A549 (cell line): Measurements from ENCODE around the gene AMIGO2. TPM values are rescaled to one million over a fixed set of nuclear protein-coding genes. Genes with fewer than 3 reads are reported as not detected.

ENCODE experiments used
- ATAC-seq, 2 experiments: fragments of 200-7000 bp in 1 of 2; fragments of >200 bp in 1 of 2; cut with Nextera tagmentation in 1 of 2; cut with Tn5 transposase in 1 of 2; 3 replicates each; pipeline versions ENCODE4 v1.8.0 to v1.9.1; 2018 to 2020; ENCODE audit warnings: mild to moderate bottlenecking in 1 of 2, moderate library complexity in 1 of 2
- CTCF ChIA-PET: fragments of 300-600 bp; sonication (Branson Sonifier 250); formaldehyde crosslinking; extraction: SDS; loops from one replicate; lab custom pipeline; 2021; ENCODE audit warnings: antibody characterized with exemption, inconsistent platforms; lab: Yijun Ruan, JAX
- POLR2A ChIA-PET: fragments of 350-600 bp; formaldehyde crosslinking; extraction: SDS; loops from one replicate; lab custom pipeline; 2021; ENCODE audit warnings: antibody characterized with exemption, inconsistent platforms; lab: Yijun Ruan, JAX
- DNase-seq, 2 experiments: peaks; one replicate each; pipeline versions ENCODE4 v3.0.0 to v3.0.0-alpha.2; 2011 to 2016; ENCODE audit warnings: low read depth in 1 of 2, low spot score in 1 of 2
- FAIRE-seq: peaks from 2 replicates; lab custom pipeline; 2011; peaks lifted over from hg19 to GRCh38; lab: Jason Lieb, UNC
- H3K27ac ChIP-seq, 2 experiments: fragments of >200 bp; sonication (Bioruptor Twin); formaldehyde crosslinking; 3 replicates each; pipeline ENCODE4 v1.5.1; 2016 to 2017
- H3K4me1 ChIP-seq: fragments of >200 bp; sonication (Bioruptor Twin); formaldehyde crosslinking; 3 replicates; pipeline ENCODE4 v1.6.1; 2016
- H3K4me2 ChIP-seq: fragments of >200 bp; sonication (Bioruptor Twin); formaldehyde crosslinking; 3 replicates; pipeline ENCODE4 v1.6.1; 2016
- H3K4me3 ChIP-seq: fragments of >200 bp; sonication (Bioruptor Twin); formaldehyde crosslinking; 3 replicates; pipeline ENCODE4 v1.5.1; 2016
- H3K9me3 ChIP-seq: fragments of >200 bp; sonication (Bioruptor Twin); formaldehyde crosslinking; 3 replicates; pipeline ENCODE4 v1.6.1; 2016
- CEBPB ChIP-seq, 2 experiments: fragments of >200 bp in 1 of 2; sonication (Bioruptor Twin) in 1 of 2; formaldehyde crosslinking in 1 of 2; IDR thresholded peaks; 2 replicates each; pipeline ENCODE4 v1.6.1; 2012 to 2016
- CHD4 ChIP-seq: fragments of 200-600 bp; sonication (generic); IDR thresholded peaks from 2 replicates; pipeline ENCODE4 v1.6.1; 2016; ENCODE audit warnings: antibody characterized with exemption, mild to moderate bottlenecking, borderline replicate concordance
- EHF ChIP-seq: fragments of 250-450 bp; sonication (Bioruptor Pico); IDR thresholded peaks from 2 replicates; pipeline ENCODE4 v1.5.0; 2020; ENCODE audit warnings: mild to moderate bottlenecking
- EHMT2 ChIP-seq: fragments of 200-600 bp; sonication (generic); IDR thresholded peaks from 2 replicates; pipeline ENCODE4 v1.6.1; 2016; ENCODE audit warnings: antibody characterized with exemption, low read depth, mild to moderate bottlenecking, moderate library complexity
- FOSB ChIP-seq: fragments of 250-450 bp; sonication (Bioruptor Pico); IDR thresholded peaks from 2 replicates; pipeline ENCODE4 v1.5.0; 2020; ENCODE audit warnings: mild to moderate bottlenecking, moderate library complexity
- GATA3 ChIP-seq: IDR thresholded peaks from 2 replicates; pipeline ENCODE4 v1.6.1; 2012; ENCODE audit warnings: borderline replicate concordance
- HDAC2 ChIP-seq: fragments of 200-600 bp; sonication (generic); IDR thresholded peaks from 2 replicates; pipeline ENCODE4 v1.6.1; 2016
- HEYL ChIP-seq: fragments of 250-450 bp; sonication (Bioruptor Pico); IDR thresholded peaks from 2 replicates; pipeline ENCODE4 v1.8.0; 2021; ENCODE audit warnings: mild to moderate bottlenecking, moderate library complexity
- HOXB13 ChIP-seq: fragments of 250-450 bp; sonication (Bioruptor Pico); IDR thresholded peaks from 2 replicates; pipeline ENCODE4 v1.5.0; 2020; ENCODE audit warnings: low read depth, mild to moderate bottlenecking, moderate library complexity
- HOXB5 ChIP-seq: fragments of 250-450 bp; sonication (Bioruptor Pico); IDR thresholded peaks from 2 replicates; pipeline ENCODE4 v1.5.0; 2020; ENCODE audit warnings: mild to moderate bottlenecking, moderate library complexity
- JUNB ChIP-seq: fragments of >200 bp; sonication (Bioruptor Twin); formaldehyde crosslinking; IDR thresholded peaks from 2 replicates; pipeline ENCODE4 v1.6.1; 2016
- KDM5A ChIP-seq: fragments of 200-600 bp; sonication (generic); IDR thresholded peaks from 2 replicates; pipeline ENCODE4 v1.6.1; 2016; ENCODE audit warnings: antibody characterized with exemption, mild to moderate bottlenecking
- MAFK ChIP-seq: fragments of 450-650 bp; IDR thresholded peaks from 2 replicates; pipeline ENCODE4 v1.6.1; 2014; ENCODE audit not compliant: partially characterized antibody
- MAZ ChIP-seq: fragments of 150-350 bp; IDR thresholded peaks from 2 replicates; pipeline ENCODE4 v1.6.1; 2014; ENCODE audit warnings: antibody characterized with exemption, low read depth, low read length, borderline replicate concordance
- MYC ChIP-seq: IDR thresholded peaks from 2 replicates; pipeline ENCODE4 v1.6.1; 2012; ENCODE audit warnings: mild to moderate bottlenecking, inconsistent platforms, low read length, improper control_type of control experiment, borderline replicate concordance
- NFE2L2 ChIP-seq: fragments of 150-350 bp; conservative IDR thresholded peaks from 2 replicates; pipeline ENCODE4 v1.6.1; 2014; ENCODE audit warnings: low read length
- PHF8 ChIP-seq: fragments of 200-600 bp; sonication (generic); IDR thresholded peaks from 2 replicates; pipeline ENCODE4 v1.6.1; 2016; ENCODE audit warnings: low read depth, mild to moderate bottlenecking, antibody characterized with exemption, moderate library complexity, borderline replicate concordance
- POLR2A ChIP-seq: IDR thresholded peaks from 2 replicates; pipeline ENCODE4 v1.6.1; 2012; ENCODE audit warnings: mild to moderate bottlenecking, low read length
- RAD21 ChIP-seq, 2 experiments: fragments of >200 bp in 1 of 2; sonication (Bioruptor Twin) in 1 of 2; formaldehyde crosslinking in 1 of 2; IDR thresholded peaks in 1 of 2; conservative IDR thresholded peaks in 1 of 2; 2 replicates in 1 of 2; 3 replicates in 1 of 2; pipeline ENCODE4 v1.6.1; 2012 to 2018; ENCODE audit warnings: inconsistent platforms in 1 of 2
- RARB ChIP-seq: fragments of 250-450 bp; sonication (Bioruptor Pico); IDR thresholded peaks from 2 replicates; pipeline ENCODE4 v1.8.0; 2021; ENCODE audit warnings: mild to moderate bottlenecking, moderate library complexity
- RCOR1 ChIP-seq: fragments of 150-350 bp; IDR thresholded peaks from 2 replicates; pipeline ENCODE4 v1.6.1; 2014; ENCODE audit warnings: antibody characterized with exemption, low read length, low read depth
- RFX5 ChIP-seq: fragments of 450-650 bp; IDR thresholded peaks from 2 replicates; pipeline ENCODE4 v1.7.1; 2014; ENCODE audit warnings: antibody characterized with exemption, mild to moderate bottlenecking, moderate library complexity
- SMC3 ChIP-seq: fragments of >200 bp; sonication (Bioruptor Twin); formaldehyde crosslinking; IDR thresholded peaks from 3 replicates; pipeline ENCODE4 v1.6.1; 2018; ENCODE audit warnings: inconsistent platforms
- ZC3H11A ChIP-seq: fragments of 450-650 bp; IDR thresholded peaks from 2 replicates; pipeline ENCODE4 v1.6.1; 2014; ENCODE audit warnings: antibody characterized with exemption, mild to moderate bottlenecking
- ZNF302 ChIP-seq: fragments of 250-450 bp; sonication (Bioruptor Pico); IDR thresholded peaks from 2 replicates; pipeline ENCODE4 v1.9.0; 2021; ENCODE audit warnings: inconsistent platforms, mild to moderate bottlenecking, moderate library complexity
- WGBS: methylation state at CpG from one replicate; pipeline ENCODE4 v1.1.6; 2017; ENCODE audit errors: missing lambda C conversion rate; 5-methylcytosine and 5-hydroxymethylcytosine counted together
- polyA plus RNA-seq, 4 experiments: library from polyadenylated mRNA; depleted of rRNA in 3 of 4; stranded (reverse); fragments of >200 nt; fragmentation: RNase III in 1 of 4; extraction: RNeasy Plus Mini Kit Qiagen cat#74134 plus additional on column Dnase treatment in 1 of 4; gene quantifications; 2 replicates in 3 of 4; 3 replicates in 1 of 4; pipeline ENCODE4 v1.2.3, GENCODE V29; 2011 to 2017
- TF ChIP-seq, protein P1 (sequence below): fragments of 450-650 bp; IDR thresholded peaks from 2 replicates; pipeline ENCODE4 v1.6.1; 2014; ENCODE audit warnings: antibody characterized with exemption
- TF ChIP-seq, protein P2 (sequence below): fragments of >200 bp; sonication (Bioruptor Twin); formaldehyde crosslinking; IDR thresholded peaks from 3 replicates; pipeline ENCODE4 v1.6.1; 2016
- TF ChIP-seq, protein P3 (sequence below): fragments of >200 bp; sonication (Bioruptor Twin); formaldehyde crosslinking; IDR thresholded peaks from 2 replicates; pipeline ENCODE4 v1.6.1; 2016
- TF ChIP-seq, protein P4 (sequence below): fragments of 250-450 bp; sonication (Bioruptor Pico); IDR thresholded peaks from 2 replicates; pipeline ENCODE4 v1.5.0; 2021; ENCODE audit warnings: mild to moderate bottlenecking, moderate library complexity, borderline replicate concordance
- TF ChIP-seq, protein P5 (sequence below): fragments of 250-450 bp; sonication (Bioruptor Pico); IDR thresholded peaks from 2 replicates; pipeline ENCODE4 v1.5.0; 2020; ENCODE audit warnings: low read depth, mild to moderate bottlenecking, moderate library complexity
- TF ChIP-seq, protein P6 (sequence below): IDR thresholded peaks from 2 replicates; pipeline ENCODE4 v1.6.1; 2012
- TF ChIP-seq, protein P7 (sequence below): IDR thresholded peaks from 2 replicates; pipeline ENCODE4 v1.6.1; 2012; ENCODE audit warnings: low read depth, borderline replicate concordance
- TF ChIP-seq, protein P8 (sequence below): fragments of 150-350 bp; IDR thresholded peaks from 2 replicates; pipeline ENCODE4 v1.6.1; 2014; ENCODE audit warnings: low read depth, mild to moderate bottlenecking, low read length

Gene AMIGO2
- polyA plus RNA-seq, 2 of the 4 experiments (the other 2 are of a cell fraction): 288 to 636 TPM

DNA sequence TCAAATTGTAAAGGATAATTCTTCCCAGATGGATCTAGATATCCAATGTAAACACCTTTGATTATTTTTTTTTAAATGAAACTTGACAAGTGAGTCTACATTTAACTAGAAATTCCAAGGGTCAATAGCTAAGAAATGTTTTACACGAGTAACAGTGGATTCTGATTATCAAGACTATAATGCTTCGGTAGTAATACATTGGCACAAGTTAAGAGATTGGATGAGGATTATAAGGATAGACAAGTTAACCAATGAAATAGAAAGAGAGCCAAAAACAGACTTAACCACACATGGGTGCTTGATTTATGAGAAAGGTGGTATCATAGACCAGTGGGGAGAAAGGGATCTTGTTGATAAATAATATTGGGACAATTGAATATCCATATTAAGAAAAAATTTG, 40.7 kb downstream of the AMIGO2 start (continued):
- TF ChIP-seq EHF (CRISPR knock-in tag) (peak; percentile 76; the same call in 1 of the 2 replicates), SMC3 (no peak), MAFK (no peak), RARB (CRISPR knock-in tag) (peak; percentile 71; the same call in 1 of the 2 replicates), ZC3H11A (no peak)

DNA sequence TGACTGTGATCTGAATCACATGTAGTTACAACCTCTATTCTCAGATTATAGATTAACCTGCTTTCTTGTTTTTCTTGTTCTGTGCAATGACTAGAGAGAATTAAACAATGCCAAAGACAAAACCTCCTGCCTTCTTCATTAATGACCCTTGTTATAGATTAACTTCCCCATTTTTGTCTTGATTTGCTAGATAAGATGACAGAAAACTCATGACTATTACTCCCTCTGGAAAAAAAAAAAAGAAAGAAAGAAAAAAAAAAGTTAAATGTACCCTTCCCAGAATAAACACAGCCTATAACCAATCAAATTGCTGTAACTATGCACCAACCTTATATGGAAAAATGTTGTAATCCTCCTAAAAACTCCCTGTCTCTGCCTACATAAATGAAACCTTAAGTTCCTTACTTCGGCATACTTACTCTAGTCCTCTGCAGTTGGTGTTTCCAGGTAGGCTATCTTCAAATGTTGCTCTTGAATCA, 41.5 kb downstream of the AMIGO2 start:
- DNase-seq (peak; percentile 21 to 95), FAIRE-seq (peak; percentile 98), ATAC-seq (peak; percentile 75 to 84)
- POLR2A ChIA-PET: interaction anchor here (1.1 to 2.4 kb wide), 5 partner anchors 30 to 240 kb away, joined by 3 to 13 read pairs (median 4); partner anchors contain the start of genes AMIGO2 and PCED1B
- peaks cover 4% of the 10 kb centered on the region; the same call in 1 of the 3 replicates for H3K9me3 ChIP-seq
- H3K4me2 ChIP-seq: peak overlapping the region; percentile 83
- H3K4me1 ChIP-seq: peaks cover 56% of the 10 kb centered on the region
- CTCF ChIA-PET: interaction anchor here (1.6 kb wide), 1 partner anchor 359 kb away, joined by 3 read pairs; no protein-coding TSS in a partner anchor
- peak overlapping the region; percentile 74 to 93 for H3K27ac ChIP-seq
- WGBS: 4% methylated on average over 1 of the region's 1 CpG
- H3K4me3 ChIP-seq: peak overlapping the region; percentile 38
- no peak for TF ChIP-seq HOXB13 (CRISPR knock-in tag)
- peak; percentile 62 to 73 for TF ChIP-seq CEBPB (IDR thresholded peaks at IDR 0.05)
- TF ChIP-seq MAZ: no peak
- TF ChIP-seq HOXB5 (CRISPR knock-in tag): no peak
- no peak for TF ChIP-seq RCOR1
- TF ChIP-seq, protein P1, sequence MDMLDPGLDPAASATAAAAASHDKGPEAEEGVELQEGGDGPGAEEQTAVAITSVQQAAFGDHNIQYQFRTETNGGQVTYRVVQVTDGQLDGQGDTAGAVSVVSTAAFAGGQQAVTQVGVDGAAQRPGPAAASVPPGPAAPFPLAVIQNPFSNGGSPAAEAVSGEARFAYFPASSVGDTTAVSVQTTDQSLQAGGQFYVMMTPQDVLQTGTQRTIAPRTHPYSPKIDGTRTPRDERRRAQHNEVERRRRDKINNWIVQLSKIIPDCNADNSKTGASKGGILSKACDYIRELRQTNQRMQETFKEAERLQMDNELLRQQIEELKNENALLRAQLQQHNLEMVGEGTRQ: no peak
- TF ChIP-seq KDM5A: no peak
- TF ChIP-seq RAD21 (conservative IDR thresholded peaks at IDR 0.05 in 1 of 2, IDR thresholded peaks at IDR 0.05 in 1 of 2): peak in 1 of 2 experiments; percentile 49; a peak in 3 of 5 replicates
- TF ChIP-seq, protein P2, sequence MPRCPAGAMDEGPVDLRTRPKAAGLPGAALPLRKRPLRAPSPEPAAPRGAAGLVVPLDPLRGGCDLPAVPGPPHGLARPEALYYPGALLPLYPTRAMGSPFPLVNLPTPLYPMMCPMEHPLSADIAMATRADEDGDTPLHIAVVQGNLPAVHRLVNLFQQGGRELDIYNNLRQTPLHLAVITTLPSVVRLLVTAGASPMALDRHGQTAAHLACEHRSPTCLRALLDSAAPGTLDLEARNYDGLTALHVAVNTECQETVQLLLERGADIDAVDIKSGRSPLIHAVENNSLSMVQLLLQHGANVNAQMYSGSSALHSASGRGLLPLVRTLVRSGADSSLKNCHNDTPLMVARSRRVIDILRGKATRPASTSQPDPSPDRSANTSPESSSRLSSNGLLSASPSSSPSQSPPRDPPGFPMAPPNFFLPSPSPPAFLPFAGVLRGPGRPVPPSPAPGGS: peak; percentile 90
- TF ChIP-seq, protein P3, sequence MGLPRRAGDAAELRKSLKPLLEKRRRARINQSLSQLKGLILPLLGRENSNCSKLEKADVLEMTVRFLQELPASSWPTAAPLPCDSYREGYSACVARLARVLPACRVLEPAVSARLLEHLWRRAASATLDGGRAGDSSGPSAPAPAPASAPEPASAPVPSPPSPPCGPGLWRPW: no peak
- no peak for TF ChIP-seq EHMT2
- TF ChIP-seq, protein P4, sequence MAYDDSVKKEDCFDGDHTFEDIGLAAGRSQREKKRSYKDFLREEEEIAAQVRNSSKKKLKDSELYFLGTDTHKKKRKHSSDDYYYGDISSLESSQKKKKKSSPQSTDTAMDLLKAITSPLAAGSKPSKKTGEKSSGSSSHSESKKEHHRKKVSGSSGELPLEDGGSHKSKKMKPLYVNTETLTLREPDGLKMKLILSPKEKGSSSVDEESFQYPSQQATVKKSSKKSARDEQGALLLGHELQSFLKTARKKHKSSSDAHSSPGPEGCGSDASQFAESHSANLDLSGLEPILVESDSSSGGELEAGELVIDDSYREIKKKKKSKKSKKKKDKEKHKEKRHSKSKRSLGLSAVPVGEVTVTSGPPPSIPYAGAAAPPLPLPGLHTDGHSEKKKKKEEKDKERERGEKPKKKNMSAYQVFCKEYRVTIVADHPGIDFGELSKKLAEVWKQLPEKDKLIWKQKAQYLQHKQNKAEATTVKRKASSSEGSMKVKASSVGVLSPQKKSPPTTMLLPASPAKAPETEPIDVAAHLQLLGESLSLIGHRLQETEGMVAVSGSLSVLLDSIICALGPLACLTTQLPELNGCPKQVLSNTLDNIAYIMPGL (CRISPR knock-in tag): no peak
- peak; percentile 44 for TF ChIP-seq MAFK
- TF ChIP-seq PHF8: no peak
- no peak for TF ChIP-seq ZC3H11A
- TF ChIP-seq RFX5: peak; percentile 93
- no peak for TF ChIP-seq CHD4
- 0 out of 2 replicates have a peak, but pooled peaks have one; percentile 9 for TF ChIP-seq EHF (CRISPR knock-in tag)
- TF ChIP-seq NFE2L2: no peak
- TF ChIP-seq POLR2A: no peak
- TF ChIP-seq HDAC2: no peak
- TF ChIP-seq FOSB: no peak
- TF ChIP-seq, protein P5, sequence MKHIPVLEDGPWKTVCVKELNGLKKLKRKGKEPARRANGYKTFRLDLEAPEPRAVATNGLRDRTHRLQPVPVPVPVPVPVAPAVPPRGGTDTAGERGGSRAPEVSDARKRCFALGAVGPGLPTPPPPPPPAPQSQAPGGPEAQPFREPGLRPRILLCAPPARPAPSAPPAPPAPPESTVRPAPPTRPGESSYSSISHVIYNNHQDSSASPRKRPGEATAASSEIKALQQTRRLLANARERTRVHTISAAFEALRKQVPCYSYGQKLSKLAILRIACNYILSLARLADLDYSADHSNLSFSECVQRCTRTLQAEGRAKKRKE (CRISPR knock-in tag): no peak
- TF ChIP-seq, protein P6, sequence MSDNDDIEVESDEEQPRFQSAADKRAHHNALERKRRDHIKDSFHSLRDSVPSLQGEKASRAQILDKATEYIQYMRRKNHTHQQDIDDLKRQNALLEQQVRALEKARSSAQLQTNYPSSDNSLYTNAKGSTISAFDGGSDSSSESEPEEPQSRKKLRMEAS: peak; percentile 44; the same call in 1 of the 2 replicates
- no peak for TF ChIP-seq ZNF302 (CRISPR knock-in tag)
- peak; percentile 92 for TF ChIP-seq GATA3
- TF ChIP-seq, protein P7, sequence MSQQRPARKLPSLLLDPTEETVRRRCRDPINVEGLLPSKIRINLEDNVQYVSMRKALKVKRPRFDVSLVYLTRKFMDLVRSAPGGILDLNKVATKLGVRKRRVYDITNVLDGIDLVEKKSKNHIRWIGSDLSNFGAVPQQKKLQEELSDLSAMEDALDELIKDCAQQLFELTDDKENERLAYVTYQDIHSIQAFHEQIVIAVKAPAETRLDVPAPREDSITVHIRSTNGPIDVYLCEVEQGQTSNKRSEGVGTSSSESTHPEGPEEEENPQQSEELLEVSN: no peak
- no peak for TF ChIP-seq SMC3
- no peak for TF ChIP-seq MYC
- TF ChIP-seq, protein P8, sequence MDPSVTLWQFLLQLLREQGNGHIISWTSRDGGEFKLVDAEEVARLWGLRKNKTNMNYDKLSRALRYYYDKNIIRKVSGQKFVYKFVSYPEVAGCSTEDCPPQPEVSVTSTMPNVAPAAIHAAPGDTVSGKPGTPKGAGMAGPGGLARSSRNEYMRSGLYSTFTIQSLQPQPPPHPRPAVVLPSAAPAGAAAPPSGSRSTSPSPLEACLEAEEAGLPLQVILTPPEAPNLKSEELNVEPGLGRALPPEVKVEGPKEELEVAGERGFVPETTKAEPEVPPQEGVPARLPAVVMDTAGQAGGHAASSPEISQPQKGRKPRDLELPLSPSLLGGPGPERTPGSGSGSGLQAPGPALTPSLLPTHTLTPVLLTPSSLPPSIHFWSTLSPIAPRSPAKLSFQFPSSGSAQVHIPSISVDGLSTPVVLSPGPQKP: no peak
- TF ChIP-seq JUNB: peak; percentile 68
- no peak for TF ChIP-seq HEYL
